Left ventricle myocardium superior (tissue), 1 donor: Measurements from ENCODE around the gene ZNF91. TPM values are rescaled to one million over a fixed set of nuclear protein-coding genes. Genes with fewer than 3 reads are reported as not detected.
"Not testable (repeated sequence)": the region's sequence is repeated elsewhere in the genome, so short reads cannot be mapped to it uniquely, and the experiment has no call there.

Source experiments
- ATAC-seq: fragments of 200-7000 bp; cut with Tn5 transposase; one replicate; pipeline ENCODE4 v1.9.1; 2020; ENCODE audit warnings: mild to moderate bottlenecking, moderate library complexity
- DNase-seq: peaks from one replicate; pipeline ENCODE4 v3.0.0-alpha.2; 2020
- intact Hi-C: fragments of 100-400 bp; cut with micrococcal nuclease; formaldehyde crosslinking; loops from one replicate; pipeline ENCODE4 v1.11.0; 2022
- total RNA-seq: library from RNA; stranded (reverse); fragmentation: NEBNext Ultra II Directional; extraction: Animal tissue kit (Norgen Biotek cat#: 25700); gene quantifications from one replicate; pipeline ENCODE4 v1.2.1, GENCODE V29; 2021
- donor health status: DM: no; HTN: yes; CAD: no; lungs with severe emphysema.

Gene ZNF91
- total RNA-seq, 1 donor from 2014 or later: 147 TPM

GRCh38 chr19:23343434-23344010 lies 51.7 kb downstream of the ZNF91 start:
- peak; percentile 60 for ATAC-seq
- intact Hi-C loops: no loop called here
- no peak for DNase-seq

GRCh38 chr19:23328211-23328610 lies 67.1 kb downstream of the ZNF91 start:
- DNase-seq (no peak), ATAC-seq (no peak)
- intact Hi-C loops: no loop called here

- DNase-seq: no peak
- intact Hi-C loops: loop anchor here (5.0 kb wide), 1 partner anchor 145 kb away; no protein-coding TSS in a partner anchor
- ATAC-seq: no peak
Measured at GRCh38 chr19:23321953-23322549, 73.2 kb downstream of the ZNF91 start.

- ATAC-seq, DNase-seq: not testable (repeated sequence)
- intact Hi-C loops: loop anchor here (5.0 kb wide), 1 partner anchor 146 kb away; no protein-coding TSS in a partner anchor
Measured at GRCh38 chr19:23321403-23321802, 73.9 kb downstream of the ZNF91 start.

- intact Hi-C loops, ATAC-seq, DNase-seq: not testable (repeated sequence)
Measured at GRCh38 chr19:23319571-23319970, 75.7 kb downstream of the ZNF91 start.

GRCh38 chr19:23318941-23319340 lies 76.3 kb downstream of the ZNF91 start:
- intact Hi-C loops, DNase-seq, ATAC-seq: not testable (repeated sequence)

GRCh38 chr19:23318143-23318542 lies 77.1 kb downstream of the ZNF91 start:
- DNase-seq (no peak), ATAC-seq (no peak)
- intact Hi-C loops: no loop called here

- DNase-seq: no peak
- no peak for ATAC-seq
- intact Hi-C loops: no loop called here
Measured at GRCh38 chr19:23315286-23315685, 80.0 kb downstream of the ZNF91 start.

GRCh38 chr19:23314505-23315251 lies 80.6 kb downstream of the ZNF91 start:
- intact Hi-C loops: no loop called here
- ATAC-seq (no peak), DNase-seq (no peak)

- no peak for DNase-seq
- intact Hi-C loops: no loop called here
- ATAC-seq: no peak
Measured at GRCh38 chr19:23313196-23313595, 82.1 kb downstream of the ZNF91 start.

GRCh38 chr19:23312515-23312914 lies 82.8 kb downstream of the ZNF91 start:
- no peak for DNase-seq
- intact Hi-C loops: no loop called here
- no peak for ATAC-seq

- no peak for ATAC-seq
- no peak for DNase-seq
- intact Hi-C loops: no loop called here
Measured at GRCh38 chr19:23311551-23311950, 83.7 kb downstream of the ZNF91 start.

- intact Hi-C loops: no loop called here
- ATAC-seq (no peak), DNase-seq (no peak)
Measured at GRCh38 chr19:23310729-23311211, 84.5 kb downstream of the ZNF91 start.

- ATAC-seq (no peak), DNase-seq (no peak)
- intact Hi-C loops: no loop called here
Measured at GRCh38 chr19:23309926-23310325, 85.3 kb downstream of the ZNF91 start.

GRCh38 chr19:23305555-23305954 lies 89.7 kb downstream of the ZNF91 start:
- ATAC-seq: no peak
- DNase-seq: no peak
- intact Hi-C loops: no loop called here

- ATAC-seq: no peak
- no peak for DNase-seq
- intact Hi-C loops: no loop called here
Measured at GRCh38 chr19:23304238-23304637, 91.0 kb downstream of the ZNF91 start.

GRCh38 chr19:23294141-23294540 lies 101.1 kb downstream of the ZNF91 start:
- intact Hi-C loops: no loop called here
- ATAC-seq: no peak
- no peak for DNase-seq

- intact Hi-C loops, DNase-seq, ATAC-seq: not testable (repeated sequence)
Measured at GRCh38 chr19:23289966-23290365, 105.3 kb downstream of the ZNF91 start.
